DOHH2 (cell line): Measurements from ENCODE around the gene ALK.

Source experiments
- H3F3A ChIP-seq: fragments of 200-600 bp; sonication (generic), shearing (Covaris generic); 2 replicates; pipeline ENCODE4 v1.6.0; 2016; ENCODE audit warnings: antibody characterized with exemption, mild to moderate bottlenecking; ENCODE audit not compliant: control insufficient read depth, insufficient read depth
- H3K27ac ChIP-seq: fragments of 200-600 bp; sonication (generic); 2 replicates; pipeline ENCODE4 v1.5.1; 2014; ENCODE audit warnings: low read depth, mild to moderate bottlenecking, low read length, moderate library complexity
- H3K27me3 ChIP-seq: fragments of 200-600 bp; sonication (generic); 2 replicates; pipeline ENCODE4 v1.6.1; 2014; ENCODE audit warnings: mild to moderate bottlenecking, low read length, mixed read lengths; ENCODE audit not compliant: control insufficient read depth
- H3K36me3 ChIP-seq: fragments of 200-600 bp; sonication (generic); 2 replicates; pipeline ENCODE4 v1.6.1; 2014; ENCODE audit warnings: mild to moderate bottlenecking, low read length, moderate library complexity, mixed read lengths; ENCODE audit not compliant: control insufficient read depth
- H3K4me1 ChIP-seq: fragments of 200-600 bp; sonication (generic); 2 replicates; pipeline ENCODE4 v1.6.1; 2014; ENCODE audit warnings: mild to moderate bottlenecking, low read length, mixed read lengths; ENCODE audit not compliant: control insufficient read depth
- H3K4me2 ChIP-seq: fragments of 200-600 bp; sonication (generic); 2 replicates; pipeline ENCODE4 v1.6.0; 2014; ENCODE audit warnings: mild to moderate bottlenecking, low read length, moderate library complexity
- H3K4me3 ChIP-seq: fragments of 200-600 bp; sonication (generic); 2 replicates; pipeline ENCODE4 v1.5.1; 2014; ENCODE audit warnings: mild to moderate bottlenecking, low read length, mixed read lengths
- H3K79me2 ChIP-seq: fragments of 200-600 bp; sonication (generic); 2 replicates; pipeline ENCODE4 v1.6.1; 2014; ENCODE audit warnings: mild to moderate bottlenecking, low read length, mixed read lengths; ENCODE audit not compliant: control insufficient read depth
- H3K9me2 ChIP-seq: fragments of 200-600 bp; sonication (generic); replicated peaks from 2 replicates; pipeline ENCODE4 v1.6.1; 2014; ENCODE audit warnings: mild to moderate bottlenecking, low read length, mixed read lengths; ENCODE audit not compliant: control insufficient read depth
- H3K9me3 ChIP-seq: fragments of 200-600 bp; sonication (generic); 2 replicates; pipeline ENCODE4 v1.6.1; 2014; ENCODE audit warnings: antibody characterized with exemption, low read length, mixed read lengths; ENCODE audit not compliant: control insufficient read depth, insufficient read depth
- H4K20me1 ChIP-seq: fragments of 200-600 bp; sonication (generic); 2 replicates; pipeline ENCODE4 v1.6.0; 2014; ENCODE audit warnings: low read depth, mild to moderate bottlenecking, antibody characterized with exemption, low read length, moderate library complexity; ENCODE audit not compliant: control insufficient read depth, insufficient read depth
- EZH2phosphoT487 ChIP-seq: fragments of 200-600 bp; sonication (generic); IDR thresholded peaks from 2 replicates; pipeline ENCODE4 v1.6.1; 2017; ENCODE audit warnings: borderline replicate concordance, mild to moderate bottlenecking, antibody characterized with exemption, low read length, moderate library complexity, mixed read lengths
- TF ChIP-seq, protein P1 (sequence below): fragments of 200-600 bp; sonication (generic); IDR thresholded peaks from one replicate; pipeline ENCODE4 v1.5.1; 2014; ENCODE audit warnings: antibody characterized with exemption, mild to moderate bottlenecking, low read depth, low read length; ENCODE audit not compliant: poor library complexity, severe bottlenecking

ALK gene

DNA sequence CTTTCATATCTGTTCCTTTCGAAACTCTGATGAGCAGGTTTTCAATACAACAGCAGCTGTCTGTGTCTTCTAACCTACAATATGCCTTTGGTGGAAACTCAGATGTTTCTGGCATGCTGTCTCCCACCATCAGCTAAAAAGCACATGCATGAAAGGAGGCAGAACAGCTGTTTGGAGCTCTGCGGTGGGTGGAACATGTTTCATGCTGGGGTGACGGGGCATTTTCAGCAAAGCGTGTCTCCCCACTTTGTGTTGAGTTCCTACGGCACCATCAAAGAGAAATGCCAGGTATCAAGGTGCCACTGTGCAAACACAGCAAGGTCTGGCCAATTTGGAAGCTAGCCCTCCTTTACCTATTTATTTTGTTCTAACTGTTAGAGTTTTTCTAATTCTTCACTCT is 516.1 kb downstream of the ALK start:
- H3K4me3 ChIP-seq = no peak overlapping the region
- no peaks in the 10 kb centered on the region for H3K9me3 ChIP-seq
- no peaks in the 10 kb centered on the region for H4K20me1 ChIP-seq
- TF ChIP-seq, protein P1, sequence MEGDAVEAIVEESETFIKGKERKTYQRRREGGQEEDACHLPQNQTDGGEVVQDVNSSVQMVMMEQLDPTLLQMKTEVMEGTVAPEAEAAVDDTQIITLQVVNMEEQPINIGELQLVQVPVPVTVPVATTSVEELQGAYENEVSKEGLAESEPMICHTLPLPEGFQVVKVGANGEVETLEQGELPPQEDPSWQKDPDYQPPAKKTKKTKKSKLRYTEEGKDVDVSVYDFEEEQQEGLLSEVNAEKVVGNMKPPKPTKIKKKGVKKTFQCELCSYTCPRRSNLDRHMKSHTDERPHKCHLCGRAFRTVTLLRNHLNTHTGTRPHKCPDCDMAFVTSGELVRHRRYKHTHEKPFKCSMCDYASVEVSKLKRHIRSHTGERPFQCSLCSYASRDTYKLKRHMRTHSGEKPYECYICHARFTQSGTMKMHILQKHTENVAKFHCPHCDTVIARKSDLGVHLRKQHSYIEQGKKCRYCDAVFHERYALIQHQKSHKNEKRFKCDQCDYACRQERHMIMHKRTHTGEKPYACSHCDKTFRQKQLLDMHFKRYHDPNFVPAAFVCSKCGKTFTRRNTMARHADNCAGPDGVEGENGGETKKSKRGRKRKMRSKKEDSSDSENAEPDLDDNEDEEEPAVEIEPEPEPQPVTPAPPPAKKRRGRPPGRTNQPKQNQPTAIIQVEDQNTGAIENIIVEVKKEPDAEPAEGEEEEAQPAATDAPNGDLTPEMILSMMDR = no peak
- TF ChIP-seq EZH2phosphoT487 = no peak
- H3K9me2 ChIP-seq = no peaks in the 10 kb centered on the region
- H3F3A ChIP-seq = no peaks in the 10 kb centered on the region
- no peaks in the 10 kb centered on the region for H3K79me2 ChIP-seq
- H3K36me3 ChIP-seq = no peaks in the 10 kb centered on the region
- H3K4me1 ChIP-seq = no peaks in the 10 kb centered on the region
- H3K27ac ChIP-seq = no peak overlapping the region
- no peaks in the 10 kb centered on the region for H3K27me3 ChIP-seq
- no peak overlapping the region for H3K4me2 ChIP-seq

DNA sequence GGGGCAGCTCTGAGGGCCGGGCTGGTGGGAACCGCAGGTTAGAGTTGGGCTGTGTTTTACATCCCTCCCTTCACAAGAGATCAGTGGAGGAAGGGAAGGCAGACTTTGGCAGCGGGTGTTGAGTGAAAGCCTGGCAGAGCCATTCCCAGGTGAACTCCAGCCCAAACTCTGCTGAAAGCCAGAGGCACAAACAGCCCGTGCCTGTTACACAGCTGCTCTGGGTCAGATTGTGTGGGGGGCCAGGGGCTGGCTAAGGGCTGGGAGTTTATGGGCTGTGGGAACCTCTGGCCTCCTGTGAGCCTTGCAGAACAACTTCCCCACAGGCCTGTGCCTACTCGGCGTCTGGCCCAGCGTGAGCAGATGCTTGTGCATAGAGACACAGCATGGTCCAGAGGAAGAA is 519.4 kb downstream of the ALK start:
- H3K27ac ChIP-seq = no peak overlapping the region
- no peaks in the 10 kb centered on the region for H3K9me2 ChIP-seq
- TF ChIP-seq, protein P1 = no peak
- H3K4me2 ChIP-seq = no peak overlapping the region
- no peaks in the 10 kb centered on the region for H4K20me1 ChIP-seq
- H3K4me3 ChIP-seq = no peak overlapping the region
- no peaks in the 10 kb centered on the region for H3K4me1 ChIP-seq
- H3K79me2 ChIP-seq = no peaks in the 10 kb centered on the region
- no peaks in the 10 kb centered on the region for H3F3A ChIP-seq
- no peaks in the 10 kb centered on the region for H3K27me3 ChIP-seq
- no peaks in the 10 kb centered on the region for H3K9me3 ChIP-seq
- H3K36me3 ChIP-seq = no peaks in the 10 kb centered on the region

DNA sequence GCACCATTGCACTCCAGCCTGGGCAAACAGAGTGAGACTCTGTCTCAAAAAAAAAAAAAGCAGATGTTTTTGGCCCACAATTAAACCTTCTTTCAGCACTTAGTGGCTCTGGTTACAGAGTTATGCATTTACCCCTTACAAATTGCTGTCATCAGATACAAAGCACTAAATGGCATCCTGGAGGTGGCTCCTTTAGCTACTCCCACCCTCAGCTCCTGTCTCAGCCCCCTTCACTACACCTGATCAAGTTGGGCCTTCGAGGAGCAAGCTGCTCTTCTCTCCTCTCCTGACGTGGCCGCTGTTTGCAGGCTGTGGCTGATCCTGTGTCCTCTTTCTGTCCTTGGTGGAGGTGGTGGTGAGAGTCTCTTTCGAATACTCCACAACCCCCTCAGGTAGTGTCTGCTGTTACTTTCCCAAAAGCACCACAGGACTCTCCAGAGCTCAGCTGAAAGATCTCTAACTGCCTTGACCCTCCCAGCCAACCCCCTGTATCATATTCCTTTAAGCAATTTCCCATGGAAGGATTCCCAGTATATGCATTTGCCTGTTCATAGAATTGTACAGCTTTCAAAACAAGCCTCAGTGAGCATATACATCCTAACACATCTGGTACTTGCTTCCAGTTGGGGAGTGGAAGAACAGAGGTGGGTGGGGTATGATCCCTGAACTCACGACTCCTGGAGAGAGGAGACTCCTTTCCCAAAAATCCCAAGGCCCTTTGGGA is 520.3 kb downstream of the ALK start:
- Histone ChIP-seq H3K9me2 (no peaks in the 10 kb centered on the region), H3K4me1 (no peaks in the 10 kb centered on the region), H3K4me2 (no peak overlapping the region), H4K20me1 (no peaks in the 10 kb centered on the region), H3K27ac (no peak overlapping the region), H3K27me3 (no peaks in the 10 kb centered on the region), H3F3A (no peaks in the 10 kb centered on the region), H3K4me3 (no peak overlapping the region), H3K9me3 (no peaks in the 10 kb centered on the region), H3K36me3 (no peaks in the 10 kb centered on the region), H3K79me2 (no peaks in the 10 kb centered on the region)
- TF ChIP-seq, protein P1 = no peak
- TF ChIP-seq EZH2phosphoT487 = no peak
